Measurements from ENCODE around the gene ELK3. TPM values are rescaled to one million over a fixed set of nuclear protein-coding genes. Genes with fewer than 3 reads are reported as not detected.

The ELK3 gene
- polyA plus RNA-seq, 1 donor: 21.0 TPM

- H3K36me3 ChIP-seq (ENCODE audit: control insufficient read depth, insufficient read depth, low read length): peaks cover 2% of the 10 kb centered on the region
- H3K4me3 ChIP-seq (ENCODE audit: low read length): no peak overlapping the region
- peaks cover 13% of the 10 kb centered on the region for H3K4me1 ChIP-seq (ENCODE audit: control insufficient read depth, insufficient read depth, low read length)
- no peak overlapping the region for H3K27ac ChIP-seq (ENCODE audit: low read length)
- H3K27me3 ChIP-seq (ENCODE audit: control insufficient read depth, insufficient read depth, low read length): no peaks in the 10 kb centered on the region
- no peak for DNase-seq
- 100% methylated on average over 1 of the region's 8 CpGs for WGBS (ENCODE audit: insufficient coverage, low lambda C conversion rate)
- no peaks in the 10 kb centered on the region for H3K9me3 ChIP-seq (ENCODE audit: control insufficient read depth, low read depth, low read length)
These were observed 30.0 kb downstream of the ELK3 start for GRCh38 chr12:96224219-96224615.

GRCh38 chr12:96225044-96225855 is 31.1 kb downstream of the ELK3 start:
- peak overlapping the region; percentile 12 for H3K27ac ChIP-seq (ENCODE audit: low read length)
- DNase-seq: no peak

GRCh38 chr12:96225994-96226399 is 31.8 kb downstream of the ELK3 start:
- Histone ChIP-seq H3K27me3 (ENCODE audit: control insufficient read depth, insufficient read depth, low read length) (no peaks in the 10 kb centered on the region), H3K4me3 (ENCODE audit: low read length) (no peak overlapping the region), H3K9me3 (ENCODE audit: control insufficient read depth, low read depth, low read length) (no peaks in the 10 kb centered on the region), H3K27ac (ENCODE audit: low read length) (peak overlapping the region; percentile 12), H3K4me1 (ENCODE audit: control insufficient read depth, insufficient read depth, low read length) (peaks cover 13% of the 10 kb centered on the region), H3K36me3 (ENCODE audit: control insufficient read depth, insufficient read depth, low read length) (peaks cover 2% of the 10 kb centered on the region)
- peak; percentile 65 to 81 for DNase-seq
- no CpG with 5 or more reads among the region's 1 CpG for WGBS (ENCODE audit: insufficient coverage, low lambda C conversion rate)

More at GRCh38 chr12:96225044-96225855, 31.1 kb downstream of the ELK3 start:
- 70% methylated on average over 4 of the region's 7 CpGs for WGBS (ENCODE audit: insufficient coverage, low lambda C conversion rate)
- no peaks in the 10 kb centered on the region for H3K9me3 ChIP-seq (ENCODE audit: control insufficient read depth, low read depth, low read length)
- no peaks in the 10 kb centered on the region for H3K27me3 ChIP-seq (ENCODE audit: control insufficient read depth, insufficient read depth, low read length)
- H3K36me3 ChIP-seq (ENCODE audit: control insufficient read depth, insufficient read depth, low read length): peaks cover 2% of the 10 kb centered on the region
- H3K4me3 ChIP-seq (ENCODE audit: low read length): no peak overlapping the region
- H3K4me1 ChIP-seq (ENCODE audit: control insufficient read depth, insufficient read depth, low read length): peaks cover 13% of the 10 kb centered on the region

- no peak overlapping the region for H3K27ac ChIP-seq (ENCODE audit: low read length)
- no peaks in the 10 kb centered on the region for H3K27me3 ChIP-seq (ENCODE audit: control insufficient read depth, insufficient read depth, low read length)
- WGBS (ENCODE audit: insufficient coverage, low lambda C conversion rate): 88% methylated on average over 1 of the region's 4 CpGs
- H3K9me3 ChIP-seq (ENCODE audit: control insufficient read depth, low read depth, low read length): no peaks in the 10 kb centered on the region
- H3K4me1 ChIP-seq (ENCODE audit: control insufficient read depth, insufficient read depth, low read length): peaks cover 13% of the 10 kb centered on the region
- DNase-seq: no peak
- H3K4me3 ChIP-seq (ENCODE audit: low read length): no peak overlapping the region
- H3K36me3 ChIP-seq (ENCODE audit: control insufficient read depth, insufficient read depth, low read length): peaks cover 2% of the 10 kb centered on the region
These were observed 32.2 kb downstream of the ELK3 start for GRCh38 chr12:96226401-96226800.

- 80% methylated on average over 1 of the region's 17 CpGs for WGBS (ENCODE audit: insufficient coverage, low lambda C conversion rate)
- no peaks in the 10 kb centered on the region for H3K9me3 ChIP-seq (ENCODE audit: control insufficient read depth, low read depth, low read length)
- peaks cover 13% of the 10 kb centered on the region for H3K4me1 ChIP-seq (ENCODE audit: control insufficient read depth, insufficient read depth, low read length)
- no peaks in the 10 kb centered on the region for H3K27me3 ChIP-seq (ENCODE audit: control insufficient read depth, insufficient read depth, low read length)
- H3K4me3 ChIP-seq (ENCODE audit: low read length): no peak overlapping the region
- no peak overlapping the region for H3K27ac ChIP-seq (ENCODE audit: low read length)
- H3K36me3 ChIP-seq (ENCODE audit: control insufficient read depth, insufficient read depth, low read length): peaks cover 2% of the 10 kb centered on the region
- DNase-seq: no peak
These were observed 32.7 kb downstream of the ELK3 start for GRCh38 chr12:96226801-96227348.

- no peak for DNase-seq
- Histone ChIP-seq H3K27me3 (ENCODE audit: control insufficient read depth, insufficient read depth, low read length) (no peaks in the 10 kb centered on the region), H3K27ac (ENCODE audit: low read length) (no peak overlapping the region), H3K9me3 (ENCODE audit: control insufficient read depth, low read depth, low read length) (no peaks in the 10 kb centered on the region), H3K4me1 (ENCODE audit: control insufficient read depth, insufficient read depth, low read length) (peaks cover 13% of the 10 kb centered on the region), H3K4me3 (ENCODE audit: low read length) (no peak overlapping the region), H3K36me3 (ENCODE audit: control insufficient read depth, insufficient read depth, low read length) (peaks cover 2% of the 10 kb centered on the region)
- WGBS (ENCODE audit: insufficient coverage, low lambda C conversion rate): no CpG with 5 or more reads among the region's 12 CpGs
These were observed 33.4 kb downstream of the ELK3 start for GRCh38 chr12:96227365-96228106.

- Histone ChIP-seq H3K27ac (ENCODE audit: low read length) (no peak overlapping the region), H3K4me1 (ENCODE audit: control insufficient read depth, insufficient read depth, low read length) (peaks cover 8% of the 10 kb centered on the region), H3K4me3 (ENCODE audit: low read length) (no peak overlapping the region), H3K27me3 (ENCODE audit: control insufficient read depth, insufficient read depth, low read length) (no peaks in the 10 kb centered on the region), H3K9me3 (ENCODE audit: control insufficient read depth, low read depth, low read length) (no peaks in the 10 kb centered on the region), H3K36me3 (ENCODE audit: control insufficient read depth, insufficient read depth, low read length) (peaks cover 2% of the 10 kb centered on the region)
- no peak for DNase-seq
- WGBS (ENCODE audit: insufficient coverage, low lambda C conversion rate): 90% methylated on average over 4 of the region's 12 CpGs
These were observed 34.5 kb downstream of the ELK3 start for GRCh38 chr12:96228566-96229248.

GRCh38 chr12:96230646-96231045 is 36.5 kb downstream of the ELK3 start:
- H3K4me1 ChIP-seq (ENCODE audit: control insufficient read depth, insufficient read depth, low read length): peaks cover 4% of the 10 kb centered on the region
- H3K27ac ChIP-seq (ENCODE audit: low read length): no peak overlapping the region
- no peaks in the 10 kb centered on the region for H3K9me3 ChIP-seq (ENCODE audit: control insufficient read depth, low read depth, low read length)

GRCh38 chr12:96233168-96233567 is 39.0 kb downstream of the ELK3 start:
- Histone ChIP-seq H3K27me3 (ENCODE audit: control insufficient read depth, insufficient read depth, low read length) (no peaks in the 10 kb centered on the region), H3K9me3 (ENCODE audit: control insufficient read depth, low read depth, low read length) (no peaks in the 10 kb centered on the region), H3K4me1 (ENCODE audit: control insufficient read depth, insufficient read depth, low read length) (no peaks in the 10 kb centered on the region), H3K4me3 (ENCODE audit: low read length) (no peak overlapping the region), H3K27ac (ENCODE audit: low read length) (no peak overlapping the region), H3K36me3 (ENCODE audit: control insufficient read depth, insufficient read depth, low read length) (no peaks in the 10 kb centered on the region)
- no peak for DNase-seq
- WGBS (ENCODE audit: insufficient coverage, low lambda C conversion rate): 100% methylated on average over 2 of the region's 7 CpGs

More at GRCh38 chr12:96230646-96231045, 36.5 kb downstream of the ELK3 start:
- no peaks in the 10 kb centered on the region for H3K27me3 ChIP-seq (ENCODE audit: control insufficient read depth, insufficient read depth, low read length)
- peaks cover 2% of the 10 kb centered on the region for H3K36me3 ChIP-seq (ENCODE audit: control insufficient read depth, insufficient read depth, low read length)
- WGBS (ENCODE audit: insufficient coverage, low lambda C conversion rate): no CpG with 5 or more reads among the region's 13 CpGs
- DNase-seq: no peak
- H3K4me3 ChIP-seq (ENCODE audit: low read length): no peak overlapping the region

GRCh38 chr12:96233939-96234461 is 39.8 kb downstream of the ELK3 start:
- Histone ChIP-seq H3K4me3 (ENCODE audit: low read length) (no peak overlapping the region), H3K9me3 (ENCODE audit: control insufficient read depth, low read depth, low read length) (no peaks in the 10 kb centered on the region), H3K27me3 (ENCODE audit: control insufficient read depth, insufficient read depth, low read length) (no peaks in the 10 kb centered on the region), H3K27ac (ENCODE audit: low read length) (peak overlapping the region; percentile 50), H3K36me3 (ENCODE audit: control insufficient read depth, insufficient read depth, low read length) (no peaks in the 10 kb centered on the region), H3K4me1 (ENCODE audit: control insufficient read depth, insufficient read depth, low read length) (no peaks in the 10 kb centered on the region)
- DNase-seq: peak; percentile 59 to 65
- WGBS (ENCODE audit: insufficient coverage, low lambda C conversion rate): no CpG with 5 or more reads among the region's 15 CpGs

All from large intestine (tissue), 3 donors.